GM23338 (cell line): Measurements from ENCODE around the gene SERPINB8. TPM values are rescaled to one million over a fixed set of nuclear protein-coding genes. Genes with fewer than 3 reads are reported as not detected.

ENCODE experiments used
- ATAC-seq: fragments of 200-7000 bp; cut with Tn5 transposase; 3 replicates; pipeline ENCODE4 v1.9.1; 2020
- DNase-seq: peaks from one replicate; pipeline ENCODE4 v3.0.0-alpha.2; 2015; ENCODE audit warnings: low spot score
- H2AFZ ChIP-seq: fragments of 200-600 bp; sonication (generic); 2 replicates; pipeline ENCODE4 v1.8.0; 2016; ENCODE audit warnings: antibody characterized with exemption, mild to moderate bottlenecking, moderate library complexity
- H3F3A ChIP-seq: fragments of 200-600 bp; sonication (generic); replicated peaks from 2 replicates; pipeline ENCODE4 v1.8.0; 2017; ENCODE audit warnings: antibody characterized with exemption, mixed run types, low read depth
- H3K27ac ChIP-seq: fragments of 200-600 bp; sonication (generic); 2 replicates; pipeline ENCODE4 v1.6.1; 2016; ENCODE audit warnings: low read depth
- H3K27me3 ChIP-seq: fragments of 200-600 bp; sonication (generic); 2 replicates; pipeline ENCODE4 v1.8.0; 2016; ENCODE audit warnings: mild to moderate bottlenecking, mixed run types, moderate library complexity; ENCODE audit not compliant: insufficient read depth
- H3K36me3 ChIP-seq: fragments of 200-600 bp; sonication (generic); 2 replicates; pipeline ENCODE4 v1.8.0; 2016; ENCODE audit warnings: mild to moderate bottlenecking; ENCODE audit not compliant: insufficient read depth
- H3K4me1 ChIP-seq: fragments of 200-600 bp; sonication (generic); 2 replicates; pipeline ENCODE4 v1.8.0; 2016; ENCODE audit warnings: mild to moderate bottlenecking, moderate library complexity; ENCODE audit not compliant: insufficient read depth
- H3K4me2 ChIP-seq: fragments of 200-600 bp; sonication (generic); 2 replicates; pipeline ENCODE4 v1.7.1; 2017; ENCODE audit warnings: mixed run types
- H3K4me3 ChIP-seq: fragments of 200-600 bp; sonication (generic); 2 replicates; pipeline ENCODE4 v1.6.1; 2016; ENCODE audit warnings: mixed run types
- H3K79me2 ChIP-seq: fragments of 200-600 bp; sonication (generic); replicated peaks from 2 replicates; pipeline ENCODE4 v1.8.0; 2017; ENCODE audit warnings: mild to moderate bottlenecking; ENCODE audit not compliant: insufficient read depth
- H3K9me2 ChIP-seq: fragments of 200-600 bp; sonication (generic); 2 replicates; pipeline ENCODE4 v1.8.0; 2017; ENCODE audit not compliant: insufficient read depth
- H4K20me1 ChIP-seq: fragments of 200-600 bp; sonication (generic); replicated peaks from 2 replicates; pipeline ENCODE4 v1.8.0; 2017; ENCODE audit warnings: mild to moderate bottlenecking; ENCODE audit not compliant: insufficient read depth
- H3K27ac Mint-ChIP-seq: 2 replicates; pipeline ENCODE4 v1.8.0; 2020; ENCODE audit warnings: inconsistent platforms, mild to moderate bottlenecking, moderate library complexity, mixed read lengths
- H3K27me3 Mint-ChIP-seq: 3 replicates; pipeline ENCODE4 v1.8.0; 2022; ENCODE audit warnings: low read depth, mild to moderate bottlenecking, moderate library complexity, mixed read lengths, inconsistent platforms; ENCODE audit not compliant: insufficient read depth, poor library complexity
- H3K36me3 Mint-ChIP-seq: 3 replicates; pipeline ENCODE4 v1.8.0; 2021; ENCODE audit warnings: low read depth, mild to moderate bottlenecking, inconsistent platforms, moderate library complexity, mixed read lengths
- H3K4me1 Mint-ChIP-seq: 3 replicates; pipeline ENCODE4 v1.8.0; 2020; ENCODE audit warnings: mild to moderate bottlenecking, inconsistent platforms, mixed read lengths
- H3K4me3 Mint-ChIP-seq: 3 replicates; pipeline ENCODE4 v1.8.0; 2021; ENCODE audit warnings: moderate library complexity, mild to moderate bottlenecking, inconsistent platforms, mixed read lengths
- H3K9me3 Mint-ChIP-seq: 3 replicates; pipeline ENCODE4 v1.8.0; 2020; ENCODE audit warnings: moderate library complexity, mild to moderate bottlenecking, inconsistent platforms, mixed read lengths
- CREB1 ChIP-seq: fragments of 250-450 bp; sonication (Bioruptor Pico); IDR thresholded peaks from 2 replicates; pipeline ENCODE4 v1.5.0; 2020; ENCODE audit warnings: low read depth, mild to moderate bottlenecking, moderate library complexity
- EZH2 ChIP-seq: fragments of 200-600 bp; sonication (generic); IDR thresholded peaks from one replicate; pipeline ENCODE4 v1.8.0; 2017; ENCODE audit warnings: antibody characterized with exemption, mild to moderate bottlenecking, low read depth; ENCODE audit not compliant: unreplicated experiment
- EZH2phosphoT487 ChIP-seq: fragments of 200-600 bp; sonication (generic); IDR thresholded peaks from one replicate; pipeline ENCODE4 v1.8.1; 2018; ENCODE audit warnings: antibody characterized with exemption; ENCODE audit not compliant: unreplicated experiment
- JUNB ChIP-seq: IDR thresholded peaks from one replicate; pipeline ENCODE4 v1.6.1; 2016; ENCODE audit warnings: antibody characterized with exemption; ENCODE audit not compliant: unreplicated experiment
- NANOG ChIP-seq: IDR thresholded peaks from 2 replicates; pipeline ENCODE4 v1.6.1; 2016; ENCODE audit warnings: antibody characterized with exemption, borderline replicate concordance
- POLR2AphosphoS5 ChIP-seq: IDR thresholded peaks from 2 replicates; pipeline ENCODE4 v1.6.1; 2016; ENCODE audit warnings: antibody characterized with exemption, low read depth
- STAT1 ChIP-seq: IDR thresholded peaks from one replicate; pipeline ENCODE4 v1.6.1; 2016; ENCODE audit warnings: antibody characterized with exemption; ENCODE audit not compliant: unreplicated experiment
- ZNF114 ChIP-seq: fragments of 250-450 bp; sonication (Bioruptor Pico); IDR thresholded peaks from 2 replicates; pipeline ENCODE4 v1.5.0; 2020; ENCODE audit warnings: mild to moderate bottlenecking, moderate library complexity
- ZNF331 ChIP-seq: fragments of 250-450 bp; sonication (Bioruptor Pico); IDR thresholded peaks from 2 replicates; pipeline ENCODE4 v1.5.0; 2020; ENCODE audit warnings: low read depth, mild to moderate bottlenecking, moderate library complexity
- polyA plus RNA-seq: library from polyadenylated mRNA; unstranded; fragments of >200 nt; fragmentation: Nextera tagmentation; extraction: Ambion mirVana; gene quantifications from 2 replicates; pipeline ENCODE4 v1.2.1, GENCODE V29; 2016
- total RNA-seq: library from RNA; depleted of rRNA; stranded (reverse); fragments of >200 nt; shearing (Covaris generic); gene quantifications from 2 replicates; pipeline ENCODE4 v1.2.3, GENCODE V29; 2014
- TF ChIP-seq, protein P1 (sequence below): IDR thresholded peaks from 2 replicates; pipeline ENCODE4 v1.6.1; 2016; ENCODE audit warnings: antibody characterized with exemption
- TF ChIP-seq, protein P2 (sequence below), 2 experiments: fragments of 200-600 bp in 1 of 2; sonication (generic) in 1 of 2; conservative IDR thresholded peaks; 2 replicates each; pipeline versions ENCODE4 v1.5.1 to v1.6.1; 2016 to 2017; ENCODE audit warnings: antibody characterized with exemption in 2 of 2, low read depth in 2 of 2, mild to moderate bottlenecking in 2 of 2, moderate library complexity in 1 of 2
- TF ChIP-seq, protein P3 (sequence below): IDR thresholded peaks from one replicate; pipeline ENCODE4 v1.6.1; 2018; ENCODE audit warnings: antibody characterized with exemption; ENCODE audit not compliant: unreplicated experiment
- TF ChIP-seq, protein P4 (sequence below): fragments of 250-450 bp; sonication (Bioruptor Pico); IDR thresholded peaks from 2 replicates; pipeline ENCODE4 v1.5.0; 2020; ENCODE audit warnings: mild to moderate bottlenecking, moderate library complexity

Gene SERPINB8
- total and polyA plus RNA-seq, 2 experiments from 2014 or later, result 0.50 to 2.1 TPM

DNA sequence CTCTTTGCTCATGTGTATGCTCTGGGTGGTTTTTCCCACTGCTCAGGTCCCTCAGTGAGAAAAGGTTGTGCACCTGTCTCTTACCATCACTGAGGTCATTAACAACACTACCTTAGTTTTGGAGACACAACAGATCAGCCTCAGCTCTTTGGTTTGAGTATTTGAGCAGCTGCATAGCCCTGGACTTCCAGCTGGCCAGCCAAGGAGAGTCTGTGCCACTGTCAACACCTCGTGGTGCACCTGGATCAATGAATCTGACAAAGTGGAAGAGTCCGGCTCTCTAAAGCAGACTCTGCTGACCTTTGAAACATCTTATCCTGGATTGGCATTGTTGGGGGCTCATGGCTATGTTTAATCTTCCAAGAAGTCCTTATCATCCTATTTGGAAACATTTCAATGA lies 30.0 kb downstream of the SERPINB8 start:
- no peaks in the 10 kb centered on the region for H3K4me1 Mint-ChIP-seq
- Histone ChIP-seq H3K9me2 (peaks cover 7% of the 10 kb centered on the region; the same call in 1 of the 2 replicates), H3F3A (no peaks in the 10 kb centered on the region), H4K20me1 (no peaks in the 10 kb centered on the region), H2AFZ (no peak overlapping the region), H3K36me3 (no peaks in the 10 kb centered on the region), H3K4me2 (no peak overlapping the region), H3K27ac (no peak overlapping the region), H3K27me3 (no peaks in the 10 kb centered on the region), H3K79me2 (no peaks in the 10 kb centered on the region), H3K4me3 (no peak overlapping the region), H3K4me1 (no peaks in the 10 kb centered on the region)
- H3K36me3 Mint-ChIP-seq, result peaks cover 4% of the 10 kb centered on the region
- no peak overlapping the region for H3K4me3 Mint-ChIP-seq
- ATAC-seq, result no peak
- TF ChIP-seq, protein P1, sequence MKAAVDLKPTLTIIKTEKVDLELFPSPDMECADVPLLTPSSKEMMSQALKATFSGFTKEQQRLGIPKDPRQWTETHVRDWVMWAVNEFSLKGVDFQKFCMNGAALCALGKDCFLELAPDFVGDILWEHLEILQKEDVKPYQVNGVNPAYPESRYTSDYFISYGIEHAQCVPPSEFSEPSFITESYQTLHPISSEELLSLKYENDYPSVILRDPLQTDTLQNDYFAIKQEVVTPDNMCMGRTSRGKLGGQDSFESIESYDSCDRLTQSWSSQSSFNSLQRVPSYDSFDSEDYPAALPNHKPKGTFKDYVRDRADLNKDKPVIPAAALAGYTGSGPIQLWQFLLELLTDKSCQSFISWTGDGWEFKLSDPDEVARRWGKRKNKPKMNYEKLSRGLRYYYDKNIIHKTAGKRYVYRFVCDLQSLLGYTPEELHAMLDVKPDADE, result no peak
- TF ChIP-seq, protein P2, sequence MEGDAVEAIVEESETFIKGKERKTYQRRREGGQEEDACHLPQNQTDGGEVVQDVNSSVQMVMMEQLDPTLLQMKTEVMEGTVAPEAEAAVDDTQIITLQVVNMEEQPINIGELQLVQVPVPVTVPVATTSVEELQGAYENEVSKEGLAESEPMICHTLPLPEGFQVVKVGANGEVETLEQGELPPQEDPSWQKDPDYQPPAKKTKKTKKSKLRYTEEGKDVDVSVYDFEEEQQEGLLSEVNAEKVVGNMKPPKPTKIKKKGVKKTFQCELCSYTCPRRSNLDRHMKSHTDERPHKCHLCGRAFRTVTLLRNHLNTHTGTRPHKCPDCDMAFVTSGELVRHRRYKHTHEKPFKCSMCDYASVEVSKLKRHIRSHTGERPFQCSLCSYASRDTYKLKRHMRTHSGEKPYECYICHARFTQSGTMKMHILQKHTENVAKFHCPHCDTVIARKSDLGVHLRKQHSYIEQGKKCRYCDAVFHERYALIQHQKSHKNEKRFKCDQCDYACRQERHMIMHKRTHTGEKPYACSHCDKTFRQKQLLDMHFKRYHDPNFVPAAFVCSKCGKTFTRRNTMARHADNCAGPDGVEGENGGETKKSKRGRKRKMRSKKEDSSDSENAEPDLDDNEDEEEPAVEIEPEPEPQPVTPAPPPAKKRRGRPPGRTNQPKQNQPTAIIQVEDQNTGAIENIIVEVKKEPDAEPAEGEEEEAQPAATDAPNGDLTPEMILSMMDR (conservative IDR thresholded peaks at IDR 0.05; ENCODE audit: low read depth in 2 of 2), result no peak
- TF ChIP-seq, protein P3, sequence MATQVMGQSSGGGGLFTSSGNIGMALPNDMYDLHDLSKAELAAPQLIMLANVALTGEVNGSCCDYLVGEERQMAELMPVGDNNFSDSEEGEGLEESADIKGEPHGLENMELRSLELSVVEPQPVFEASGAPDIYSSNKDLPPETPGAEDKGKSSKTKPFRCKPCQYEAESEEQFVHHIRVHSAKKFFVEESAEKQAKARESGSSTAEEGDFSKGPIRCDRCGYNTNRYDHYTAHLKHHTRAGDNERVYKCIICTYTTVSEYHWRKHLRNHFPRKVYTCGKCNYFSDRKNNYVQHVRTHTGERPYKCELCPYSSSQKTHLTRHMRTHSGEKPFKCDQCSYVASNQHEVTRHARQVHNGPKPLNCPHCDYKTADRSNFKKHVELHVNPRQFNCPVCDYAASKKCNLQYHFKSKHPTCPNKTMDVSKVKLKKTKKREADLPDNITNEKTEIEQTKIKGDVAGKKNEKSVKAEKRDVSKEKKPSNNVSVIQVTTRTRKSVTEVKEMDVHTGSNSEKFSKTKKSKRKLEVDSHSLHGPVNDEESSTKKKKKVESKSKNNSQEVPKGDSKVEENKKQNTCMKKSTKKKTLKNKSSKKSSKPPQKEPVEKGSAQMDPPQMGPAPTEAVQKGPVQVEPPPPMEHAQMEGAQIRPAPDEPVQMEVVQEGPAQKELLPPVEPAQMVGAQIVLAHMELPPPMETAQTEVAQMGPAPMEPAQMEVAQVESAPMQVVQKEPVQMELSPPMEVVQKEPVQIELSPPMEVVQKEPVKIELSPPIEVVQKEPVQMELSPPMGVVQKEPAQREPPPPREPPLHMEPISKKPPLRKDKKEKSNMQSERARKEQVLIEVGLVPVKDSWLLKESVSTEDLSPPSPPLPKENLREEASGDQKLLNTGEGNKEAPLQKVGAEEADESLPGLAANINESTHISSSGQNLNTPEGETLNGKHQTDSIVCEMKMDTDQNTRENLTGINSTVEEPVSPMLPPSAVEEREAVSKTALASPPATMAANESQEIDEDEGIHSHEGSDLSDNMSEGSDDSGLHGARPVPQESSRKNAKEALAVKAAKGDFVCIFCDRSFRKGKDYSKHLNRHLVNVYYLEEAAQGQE, result no peak
- TF ChIP-seq EZH2phosphoT487 (no peak), EZH2 (no peak), NANOG (no peak), CREB1 (CRISPR knock-in tag) (no peak), ZNF114 (CRISPR knock-in tag) (no peak), ZNF331 (CRISPR knock-in tag) (no peak), JUNB (no peak), POLR2AphosphoS5 (no peak), STAT1 (no peak)
- TF ChIP-seq, protein P4, sequence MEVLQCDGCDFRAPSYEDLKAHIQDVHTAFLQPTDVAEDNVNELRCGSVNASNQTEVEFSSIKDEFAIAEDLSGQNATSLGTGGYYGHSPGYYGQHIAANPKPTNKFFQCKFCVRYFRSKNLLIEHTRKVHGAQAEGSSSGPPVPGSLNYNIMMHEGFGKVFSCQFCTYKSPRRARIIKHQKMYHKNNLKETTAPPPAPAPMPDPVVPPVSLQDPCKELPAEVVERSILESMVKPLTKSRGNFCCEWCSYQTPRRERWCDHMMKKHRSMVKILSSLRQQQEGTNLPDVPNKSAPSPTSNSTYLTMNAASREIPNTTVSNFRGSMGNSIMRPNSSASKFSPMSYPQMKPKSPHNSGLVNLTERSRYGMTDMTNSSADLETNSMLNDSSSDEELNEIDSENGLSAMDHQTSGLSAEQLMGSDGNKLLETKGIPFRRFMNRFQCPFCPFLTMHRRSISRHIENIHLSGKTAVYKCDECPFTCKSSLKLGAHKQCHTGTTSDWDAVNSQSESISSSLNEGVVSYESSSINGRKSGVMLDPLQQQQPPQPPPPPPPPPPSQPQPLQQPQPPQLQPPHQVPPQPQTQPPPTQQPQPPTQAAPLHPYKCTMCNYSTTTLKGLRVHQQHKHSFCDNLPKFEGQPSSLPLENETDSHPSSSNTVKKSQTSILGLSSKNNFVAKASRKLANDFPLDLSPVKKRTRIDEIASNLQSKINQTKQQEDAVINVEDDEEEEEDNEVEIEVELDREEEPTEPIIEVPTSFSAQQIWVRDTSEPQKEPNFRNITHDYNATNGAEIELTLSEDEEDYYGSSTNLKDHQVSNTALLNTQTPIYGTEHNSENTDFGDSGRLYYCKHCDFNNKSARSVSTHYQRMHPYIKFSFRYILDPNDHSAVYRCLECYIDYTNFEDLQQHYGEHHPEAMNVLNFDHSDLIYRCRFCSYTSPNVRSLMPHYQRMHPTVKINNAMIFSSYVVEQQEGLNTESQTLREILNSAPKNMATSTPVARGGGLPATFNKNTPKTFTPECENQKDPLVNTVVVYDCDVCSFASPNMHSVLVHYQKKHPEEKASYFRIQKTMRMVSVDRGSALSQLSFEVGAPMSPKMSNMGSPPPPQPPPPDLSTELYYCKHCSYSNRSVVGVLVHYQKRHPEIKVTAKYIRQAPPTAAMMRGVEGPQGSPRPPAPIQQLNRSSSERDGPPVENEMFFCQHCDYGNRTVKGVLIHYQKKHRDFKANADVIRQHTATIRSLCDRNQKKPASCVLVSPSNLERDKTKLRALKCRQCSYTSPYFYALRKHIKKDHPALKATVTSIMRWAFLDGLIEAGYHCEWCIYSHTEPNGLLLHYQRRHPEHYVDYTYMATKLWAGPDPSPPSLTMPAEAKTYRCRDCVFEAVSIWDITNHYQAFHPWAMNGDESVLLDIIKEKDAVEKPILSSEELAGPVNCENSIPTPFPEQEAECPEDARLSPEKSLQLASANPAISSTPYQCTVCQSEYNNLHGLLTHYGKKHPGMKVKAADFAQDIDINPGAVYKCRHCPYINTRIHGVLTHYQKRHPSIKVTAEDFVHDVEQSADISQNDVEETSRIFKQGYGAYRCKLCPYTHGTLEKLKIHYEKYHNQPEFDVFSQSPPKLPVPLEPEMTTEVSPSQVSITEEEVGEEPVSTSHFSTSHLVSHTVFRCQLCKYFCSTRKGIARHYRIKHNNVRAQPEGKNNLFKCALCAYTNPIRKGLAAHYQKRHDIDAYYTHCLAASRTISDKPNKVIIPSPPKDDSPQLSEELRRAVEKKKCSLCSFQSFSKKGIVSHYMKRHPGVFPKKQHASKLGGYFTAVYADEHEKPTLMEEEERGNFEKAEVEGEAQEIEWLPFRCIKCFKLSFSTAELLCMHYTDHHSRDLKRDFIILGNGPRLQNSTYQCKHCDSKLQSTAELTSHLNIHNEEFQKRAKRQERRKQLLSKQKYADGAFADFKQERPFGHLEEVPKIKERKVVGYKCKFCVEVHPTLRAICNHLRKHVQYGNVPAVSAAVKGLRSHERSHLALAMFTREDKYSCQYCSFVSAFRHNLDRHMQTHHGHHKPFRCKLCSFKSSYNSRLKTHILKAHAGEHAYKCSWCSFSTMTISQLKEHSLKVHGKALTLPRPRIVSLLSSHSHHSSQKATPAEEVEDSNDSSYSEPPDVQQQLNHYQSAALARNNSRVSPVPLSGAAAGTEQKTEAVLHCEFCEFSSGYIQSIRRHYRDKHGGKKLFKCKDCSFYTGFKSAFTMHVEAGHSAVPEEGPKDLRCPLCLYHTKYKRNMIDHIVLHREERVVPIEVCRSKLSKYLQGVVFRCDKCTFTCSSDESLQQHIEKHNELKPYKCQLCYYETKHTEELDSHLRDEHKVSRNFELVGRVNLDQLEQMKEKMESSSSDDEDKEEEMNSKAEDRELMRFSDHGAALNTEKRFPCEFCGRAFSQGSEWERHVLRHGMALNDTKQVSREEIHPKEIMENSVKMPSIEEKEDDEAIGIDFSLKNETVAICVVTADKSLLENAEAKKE (CRISPR knock-in tag), result no peak
- H3K9me3 Mint-ChIP-seq, result peaks cover 18% of the 10 kb centered on the region
- DNase-seq, result no peak
- H3K27ac Mint-ChIP-seq, result no peak overlapping the region
- H3K27me3 Mint-ChIP-seq, result peaks cover 3% of the 10 kb centered on the region
